Measurements from ENCODE around the gene NFATC2. TPM values are rescaled to one million over a fixed set of nuclear protein-coding genes. Genes with fewer than 3 reads are reported as not detected.

NFATC2 gene
- polyA plus RNA-seq, 1 donor from 2014 or later = not detected

- Histone ChIP-seq H3K27ac (ENCODE audit: low read length) (no peak overlapping the region), H3K4me3 (ENCODE audit: low read length) (no peak overlapping the region), H3F3A (ENCODE audit: insufficient read depth, low read length, poor library complexity, severe bottlenecking) (no peaks in the 10 kb centered on the region), H2AFZ (ENCODE audit: low read depth, low read length) (no peak overlapping the region), H3K9ac (ENCODE audit: low read length) (no peak overlapping the region), H4K20me1 (ENCODE audit: insufficient read depth) (no peaks in the 10 kb centered on the region), H3K27me3 (ENCODE audit: insufficient read depth, low read depth, low read length) (no peaks in the 10 kb centered on the region), H3K36me3 (ENCODE audit: insufficient read depth, low read length) (no peaks in the 10 kb centered on the region), H3K4me2 (ENCODE audit: low read length) (no peak overlapping the region), H3K9me3 (ENCODE audit: low read length) (no peaks in the 10 kb centered on the region), H3K9me2 (ENCODE audit: insufficient read depth, low read length) (no peaks in the 10 kb centered on the region), H3K79me2 (replicated peaks; ENCODE audit: insufficient read depth, low read length) (no peaks in the 10 kb centered on the region)
- TF ChIP-seq MXI1 (conservative IDR thresholded peaks at IDR 0.05; ENCODE audit: poor library complexity, severe bottlenecking) (no peak), REST (IDR thresholded peaks at IDR 0.05; ENCODE audit: borderline replicate concordance) (no peak)
Observed at GRCh38 chr20:51484141-51484815, 58.2 kb downstream of the NFATC2 start.

GRCh38 chr20:51482836-51483473 is 59.6 kb downstream of the NFATC2 start:
- no peaks in the 10 kb centered on the region for H4K20me1 ChIP-seq (ENCODE audit: insufficient read depth)
- no peaks in the 10 kb centered on the region for H3K36me3 ChIP-seq (ENCODE audit: insufficient read depth, low read length)
- no peaks in the 10 kb centered on the region for H3K9me2 ChIP-seq (ENCODE audit: insufficient read depth, low read length)
- no peak overlapping the region for H2AFZ ChIP-seq (ENCODE audit: low read depth, low read length)
- no peaks in the 10 kb centered on the region for H3K27me3 ChIP-seq (ENCODE audit: insufficient read depth, low read depth, low read length)
- no peaks in the 10 kb centered on the region for H3K79me2 ChIP-seq (replicated peaks; ENCODE audit: insufficient read depth, low read length)
- no peaks in the 10 kb centered on the region for H3F3A ChIP-seq (ENCODE audit: insufficient read depth, low read length, poor library complexity, severe bottlenecking)
- H3K4me3 ChIP-seq (ENCODE audit: low read length) = no peak overlapping the region
- H3K9me3 ChIP-seq (ENCODE audit: low read length) = no peaks in the 10 kb centered on the region
- no peak overlapping the region for H3K9ac ChIP-seq (ENCODE audit: low read length)
- no peak overlapping the region for H3K4me2 ChIP-seq (ENCODE audit: low read length)
- H3K27ac ChIP-seq (ENCODE audit: low read length) = no peak overlapping the region
- no peak for TF ChIP-seq EZH2 (IDR thresholded peaks at IDR 0.05; ENCODE audit: borderline replicate concordance, insufficient read depth, low read length, poor library complexity, severe bottlenecking)
- TF ChIP-seq CTCF (IDR thresholded peaks at IDR 0.05; ENCODE audit: poor library complexity, severe bottlenecking) = no peak
- no peak for TF ChIP-seq RAD21 (conservative IDR thresholded peaks at IDR 0.05)
- TF ChIP-seq MXI1 (conservative IDR thresholded peaks at IDR 0.05; ENCODE audit: poor library complexity, severe bottlenecking) = no peak
- no peak for TF ChIP-seq EP300 (conservative IDR thresholded peaks at IDR 0.05; ENCODE audit: poor library complexity, severe bottlenecking)
- TF ChIP-seq REST (IDR thresholded peaks at IDR 0.05; ENCODE audit: borderline replicate concordance) = no peak
- TF ChIP-seq SMC3 (conservative IDR thresholded peaks at IDR 0.05; ENCODE audit: poor library complexity) = no peak
- no peak for TF ChIP-seq POLR2AphosphoS5 (IDR thresholded peaks at IDR 0.05)
- no peak for TF ChIP-seq TAF1 (IDR thresholded peaks at IDR 0.05; ENCODE audit: low read depth)
